HG03442 (cell line): ENCODE data around the gene SH3PXD2A.
"Not testable (repeated sequence)": the region's sequence is repeated elsewhere in the genome, so short reads cannot be mapped to it uniquely, and the experiment has no call there.

Experiments
- ATAC-seq: cut with Tn5 transposase; IDR thresholded peaks from one replicate; pipeline ENCODE4 v1.9.1; 2021; ENCODE audit warnings: mild to moderate bottlenecking, moderate library complexity; ENCODE audit not compliant: unreplicated experiment

SH3PXD2A gene

DNA sequence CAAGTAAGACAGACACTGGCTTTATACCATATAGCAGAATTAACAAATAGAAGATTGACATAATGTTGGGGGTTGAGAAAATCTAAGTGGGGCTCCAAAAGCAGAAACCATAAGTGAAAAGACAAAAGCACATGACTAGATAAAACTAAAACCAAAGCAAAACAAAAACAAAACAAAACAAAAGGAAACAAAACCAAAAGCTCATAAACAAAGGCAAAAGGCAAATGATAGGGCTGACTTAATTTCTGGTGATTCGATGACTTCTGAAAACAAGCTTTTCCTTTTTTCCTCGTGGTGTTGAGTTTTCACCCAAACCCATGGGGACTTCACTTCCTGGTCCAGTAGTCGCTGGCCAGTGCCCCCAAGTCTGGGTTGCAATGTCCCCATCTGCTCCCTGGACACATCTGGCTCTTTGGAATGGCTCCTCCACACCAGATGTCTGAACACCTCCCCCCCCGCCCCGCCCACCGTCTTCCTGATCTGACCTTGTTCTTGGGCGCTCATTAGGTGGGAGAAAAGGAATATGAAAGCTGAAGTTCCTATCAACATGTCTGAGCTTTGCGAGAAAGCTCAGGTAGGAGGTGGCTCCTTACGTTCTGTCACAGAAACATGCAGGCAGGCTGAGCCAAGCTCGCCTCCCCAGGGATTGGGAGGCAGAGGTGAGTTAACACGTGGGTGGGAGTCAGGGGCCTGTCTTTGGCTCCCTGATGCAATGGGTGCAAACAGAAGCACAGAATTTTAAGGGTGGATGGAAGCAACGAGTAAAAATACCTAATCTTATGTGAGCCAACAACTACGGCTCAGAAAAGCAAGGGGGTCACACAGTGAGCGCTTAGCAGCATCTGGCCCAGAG lies 240.8 kb downstream of the SH3PXD2A start:
- ATAC-seq, result no peak

DNA sequence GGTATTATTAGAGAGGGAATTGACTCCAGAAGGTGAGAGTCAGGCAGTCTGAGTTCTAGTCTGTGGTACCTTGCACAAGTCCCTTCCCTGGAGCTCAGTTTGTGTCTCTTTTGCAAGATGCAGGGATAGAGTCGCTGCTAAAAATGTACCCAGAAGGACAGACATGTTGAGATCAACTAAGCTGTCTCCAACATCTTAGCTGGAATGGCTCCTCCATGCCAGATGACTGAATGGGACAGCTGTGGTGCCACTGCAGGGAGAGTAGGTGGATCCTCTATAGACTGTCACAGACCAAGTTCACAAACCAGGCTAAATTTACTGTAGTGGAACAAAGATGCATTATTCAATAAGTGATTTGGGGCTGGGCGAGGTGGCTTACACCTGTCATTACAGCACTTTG lies 241.8 kb downstream of the SH3PXD2A start:
- ATAC-seq, result no peak

- no peak for ATAC-seq
Observed at GRCh38 chr10:103612462-103613365, 242.7 kb downstream of the SH3PXD2A start.

DNA sequence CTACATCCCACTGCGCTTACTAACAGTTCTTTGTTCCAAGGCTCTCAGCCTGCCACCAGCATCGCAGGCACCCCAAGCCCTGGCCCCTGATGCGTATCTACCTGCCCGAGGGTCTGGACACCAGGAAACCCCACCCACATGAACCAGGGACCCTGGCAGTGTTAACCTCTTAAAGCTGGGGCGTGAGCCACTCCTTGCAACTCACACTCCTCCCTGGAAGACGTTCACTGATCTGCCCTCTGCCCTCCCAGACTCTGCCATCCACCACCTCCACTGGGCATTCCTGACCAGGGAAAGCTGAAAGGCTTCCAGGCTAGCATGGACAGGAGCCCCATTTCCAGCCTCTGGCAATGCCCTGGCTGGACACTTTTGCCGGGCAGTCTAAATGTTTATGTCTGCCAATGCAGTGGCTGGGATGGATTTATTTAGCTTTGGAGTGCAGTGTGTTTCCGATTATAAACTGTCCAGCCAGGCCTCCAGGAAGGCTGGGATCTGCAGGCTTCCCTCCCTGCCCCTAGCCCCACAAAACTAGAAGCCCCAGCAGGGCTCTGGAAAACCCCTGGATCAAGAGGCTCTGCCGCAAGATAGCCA lies 244.4 kb downstream of the SH3PXD2A start:
- ATAC-seq, result no peak

GRCh38 chr10:103610083-103610472 lies 245.3 kb downstream of the SH3PXD2A start:
- ATAC-seq, result no peak

- no peak for ATAC-seq
Observed at GRCh38 chr10:103609231-103610082, 245.9 kb downstream of the SH3PXD2A start.

DNA sequence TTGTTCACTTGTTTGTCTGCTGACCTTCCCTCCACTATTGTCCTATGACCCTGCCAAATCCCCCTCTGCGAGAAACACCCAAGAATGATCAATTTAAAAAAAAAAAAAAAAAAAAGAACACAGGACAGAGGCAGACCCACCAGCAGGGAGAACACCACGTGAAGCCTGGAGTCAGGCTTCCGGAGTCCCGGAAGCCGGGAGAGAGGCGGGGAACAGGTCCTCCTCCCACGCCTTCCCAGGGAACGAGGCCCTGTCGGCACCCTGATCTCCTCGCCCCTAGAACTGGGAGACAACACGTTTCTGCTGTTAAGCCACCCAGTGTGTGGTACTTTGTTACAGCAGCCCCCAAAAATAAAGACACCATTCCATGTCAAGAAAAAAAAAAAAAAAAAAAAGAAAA lies 247.3 kb downstream of the SH3PXD2A start:
- ATAC-seq, result not testable (repeated sequence)

- ATAC-seq, result not testable (repeated sequence)
Observed at GRCh38 chr10:103607051-103607450, 248.3 kb downstream of the SH3PXD2A start.

GRCh38 chr10:103606097-103606438 lies 249.3 kb downstream of the SH3PXD2A start:
- ATAC-seq, result not testable (repeated sequence)

GRCh38 chr10:103605359-103606096 lies 249.8 kb downstream of the SH3PXD2A start:
- ATAC-seq, result no peak

- ATAC-seq, result no peak
Observed at GRCh38 chr10:103603382-103603781, 252.0 kb downstream of the SH3PXD2A start.

DNA sequence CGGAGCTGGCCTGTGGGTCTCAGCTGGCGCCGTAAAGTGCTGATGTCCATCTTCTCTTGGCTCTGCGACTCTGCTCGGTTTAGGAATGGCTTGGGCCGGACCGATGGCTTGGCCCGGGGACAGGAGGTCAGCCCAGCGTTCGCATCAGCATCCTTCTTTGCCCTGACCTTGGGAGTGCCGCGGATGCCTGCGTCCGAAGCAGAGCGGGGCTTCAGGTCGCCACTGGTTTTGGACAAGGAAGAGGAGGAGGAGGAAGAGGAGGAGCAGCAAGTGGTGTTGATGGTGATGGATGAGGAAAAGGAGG lies 252.6 kb downstream of the SH3PXD2A start:
- no peak for ATAC-seq

- ATAC-seq, result no peak
Observed at GRCh38 chr10:103602028-103602851, 253.1 kb downstream of the SH3PXD2A start.

DNA sequence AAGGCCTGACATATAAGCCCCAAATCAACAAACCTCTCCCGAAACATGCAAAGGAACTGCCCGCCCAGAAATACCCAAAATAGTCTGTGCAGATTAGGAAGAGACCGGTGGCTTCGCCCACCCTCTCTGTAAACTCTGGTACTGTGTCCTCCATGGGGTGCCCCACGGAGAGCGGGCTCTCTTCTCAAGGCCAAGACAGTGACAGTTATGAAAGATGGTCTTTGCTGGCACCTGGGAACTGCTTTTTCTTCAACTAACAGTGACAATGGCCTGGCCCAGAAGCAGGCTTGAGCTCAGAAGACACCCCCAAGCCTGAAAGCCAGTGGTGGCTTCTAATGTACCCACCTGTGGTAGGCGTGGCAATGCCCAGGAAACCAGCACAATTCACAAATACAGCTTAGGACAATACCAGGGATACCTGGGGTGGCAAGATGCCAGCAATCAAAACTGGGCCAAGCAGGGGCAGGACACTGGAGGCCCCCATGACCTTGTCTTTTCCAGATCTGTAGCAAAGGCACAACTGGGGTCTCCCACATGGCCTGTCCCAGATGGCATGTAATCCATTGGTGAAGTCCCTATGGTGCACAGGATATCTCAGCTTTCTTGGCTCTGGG lies 254.3 kb downstream of the SH3PXD2A start:
- no peak for ATAC-seq

- no peak for ATAC-seq
Observed at GRCh38 chr10:103600325-103600724, 255.1 kb downstream of the SH3PXD2A start.

GRCh38 chr10:103599907-103600306 lies 255.5 kb downstream of the SH3PXD2A start:
- ATAC-seq, result no peak

DNA sequence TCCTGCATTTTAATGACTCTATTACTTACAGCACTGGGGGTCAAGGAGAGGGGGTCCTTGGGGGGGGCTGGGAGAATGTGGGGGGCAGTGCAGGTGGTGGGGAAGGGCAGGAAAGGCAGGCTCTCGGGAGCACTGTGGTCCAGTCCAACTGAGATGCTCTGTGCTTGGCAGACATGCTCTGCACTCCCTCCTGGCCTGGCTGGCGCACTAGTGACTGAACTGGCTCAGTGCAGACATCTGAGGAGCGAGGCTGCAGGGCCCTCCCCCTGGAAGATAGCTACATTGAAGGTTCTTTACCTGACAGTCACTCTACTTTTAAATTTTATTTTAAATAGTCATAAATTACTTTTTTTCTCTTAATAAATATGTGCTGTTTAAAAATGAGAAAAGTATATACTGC lies 256.2 kb downstream of the SH3PXD2A start:
- no peak for ATAC-seq

DNA sequence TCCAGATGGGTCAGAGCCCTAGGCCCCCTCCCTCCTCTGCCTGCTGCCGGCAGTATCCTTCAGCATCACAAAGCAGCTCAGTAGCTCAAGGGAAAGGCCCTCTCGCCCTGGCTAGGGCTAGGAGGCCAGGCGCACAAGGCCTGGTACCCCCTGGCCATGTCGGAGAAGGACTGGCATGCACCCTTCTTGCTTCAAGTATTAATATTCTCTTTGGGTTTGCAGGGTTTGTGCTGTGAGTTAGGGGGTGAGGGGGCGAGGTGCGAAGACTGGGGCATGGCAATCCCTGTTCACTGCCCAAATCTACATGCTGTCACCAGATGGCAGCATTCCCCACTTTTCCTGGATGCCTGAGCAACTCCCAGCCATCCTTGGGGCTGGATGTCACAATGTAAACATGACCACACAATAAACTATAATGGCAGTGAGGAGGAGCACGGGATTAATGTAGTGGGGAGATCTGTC lies 256.7 kb downstream of the SH3PXD2A start:
- ATAC-seq, result no peak

- ATAC-seq, result no peak
Observed at GRCh38 chr10:103597003-103597402, 258.4 kb downstream of the SH3PXD2A start.
